ENCODE results near the gene TIGD1. TPM values are rescaled to one million over a fixed set of nuclear protein-coding genes. Genes with fewer than 3 reads are reported as not detected.

TIGD1 gene
- total RNA-seq, 1 donor from 2014 or later, result 14.6 TPM

- Histone ChIP-seq H3K79me2 (ENCODE audit: low read depth) (no peaks in the 10 kb centered on the region), H3K9me3 (ENCODE audit: low read depth) (no peaks in the 10 kb centered on the region), H3K4me1 (no peaks in the 10 kb centered on the region), H2AFZ (replicated peaks) (no peak overlapping the region), H3K4me2 (no peak overlapping the region), H3K4me3 (no peak overlapping the region), H3K36me3 (peaks cover 13% of the 10 kb centered on the region), H3F3A (ENCODE audit: low read depth) (no peaks in the 10 kb centered on the region), H4K20me1 (ENCODE audit: low read depth) (peaks cover 3% of the 10 kb centered on the region), H3K9ac (no peak overlapping the region), H3K27ac (no peak overlapping the region), H3K27me3 (no peaks in the 10 kb centered on the region)
- peaks cover 45% of the 10 kb centered on the region for H3K36me3 Mint-ChIP-seq
- peaks cover 4% of the 10 kb centered on the region for H3K27me3 Mint-ChIP-seq (ENCODE audit: insufficient read depth, low read depth)
- no peak overlapping the region for H3K4me3 Mint-ChIP-seq
- no peaks in the 10 kb centered on the region for H3K4me1 Mint-ChIP-seq
- TF ChIP-seq CTCF (IDR thresholded peaks at IDR 0.05), result no peak
- TF ChIP-seq EZH2 (IDR thresholded peaks at IDR 0.05), result no peak
- no peak for TF ChIP-seq EZH2phosphoT487 (IDR thresholded peaks at IDR 0.05)
- DNase-seq (ENCODE audit: low spot score), result no peak
- H3K9me3 Mint-ChIP-seq, result no peaks in the 10 kb centered on the region
- H3K27ac Mint-ChIP-seq, result no peak overlapping the region
Measured at GRCh38 chr2:232567721-232568120, 17.4 kb upstream of the TIGD1 start.

- H3K36me3 Mint-ChIP-seq, result peaks cover 35% of the 10 kb centered on the region
- no peak for DNase-seq (ENCODE audit: low spot score)
- Histone ChIP-seq H3K79me2 (ENCODE audit: low read depth) (no peaks in the 10 kb centered on the region), H3F3A (ENCODE audit: low read depth) (no peaks in the 10 kb centered on the region), H3K4me3 (no peak overlapping the region), H3K27ac (no peak overlapping the region), H4K20me1 (ENCODE audit: low read depth) (no peaks in the 10 kb centered on the region), H3K4me2 (no peak overlapping the region), H3K9me3 (ENCODE audit: low read depth) (no peaks in the 10 kb centered on the region), H3K9ac (no peak overlapping the region), H3K27me3 (no peaks in the 10 kb centered on the region), H3K4me1 (no peaks in the 10 kb centered on the region), H2AFZ (replicated peaks) (no peak overlapping the region), H3K36me3 (peaks cover 18% of the 10 kb centered on the region)
- no peak for TF ChIP-seq EZH2phosphoT487 (IDR thresholded peaks at IDR 0.05)
- TF ChIP-seq EZH2 (IDR thresholded peaks at IDR 0.05), result no peak
- no peak for TF ChIP-seq CTCF (IDR thresholded peaks at IDR 0.05)
- no peak overlapping the region for H3K4me3 Mint-ChIP-seq
- H3K9me3 Mint-ChIP-seq, result no peaks in the 10 kb centered on the region
- no peaks in the 10 kb centered on the region for H3K27me3 Mint-ChIP-seq (ENCODE audit: insufficient read depth, low read depth)
- H3K27ac Mint-ChIP-seq, result no peak overlapping the region
- H3K4me1 Mint-ChIP-seq, result no peaks in the 10 kb centered on the region
Measured at GRCh38 chr2:232563580-232563979, 13.2 kb upstream of the TIGD1 start.

- Histone ChIP-seq H4K20me1 (ENCODE audit: low read depth) (no peaks in the 10 kb centered on the region), H3K79me2 (ENCODE audit: low read depth) (no peaks in the 10 kb centered on the region), H3K4me1 (no peaks in the 10 kb centered on the region), H3K9ac (no peak overlapping the region), H3F3A (ENCODE audit: low read depth) (no peaks in the 10 kb centered on the region), H3K36me3 (peaks cover 15% of the 10 kb centered on the region), H3K4me2 (no peak overlapping the region), H3K4me3 (no peak overlapping the region), H2AFZ (replicated peaks) (no peak overlapping the region), H3K9me3 (ENCODE audit: low read depth) (no peaks in the 10 kb centered on the region), H3K27me3 (no peaks in the 10 kb centered on the region), H3K27ac (no peak overlapping the region)
- Mint-ChIP-seq H3K27me3 (ENCODE audit: insufficient read depth, low read depth) (no peaks in the 10 kb centered on the region), H3K9me3 (no peaks in the 10 kb centered on the region), H3K27ac (no peak overlapping the region), H3K4me1 (no peaks in the 10 kb centered on the region), H3K36me3 (peaks cover 26% of the 10 kb centered on the region), H3K4me3 (no peak overlapping the region)
- no peak for DNase-seq (ENCODE audit: low spot score)
- TF ChIP-seq EZH2phosphoT487 (IDR thresholded peaks at IDR 0.05) (no peak), EZH2 (IDR thresholded peaks at IDR 0.05) (no peak), CTCF (IDR thresholded peaks at IDR 0.05) (no peak)
Measured at GRCh38 chr2:232562515-232563151, 12.3 kb upstream of the TIGD1 start.
